Lower leg skin (tissue), 4 donors: ENCODE results near the gene A4GNT. TPM values are rescaled to one million over a fixed set of nuclear protein-coding genes. Genes with fewer than 3 reads are reported as not detected.

Source experiments
- DNase-seq, 2 donors: peaks; one replicate each; pipeline ENCODE4 v3.0.0-alpha.2; 2019; ENCODE audit warnings: low spot score in 2 of 2
- H3K4me3 ChIP-seq: fragments of 200-600 bp; sonication (generic); 2 replicates; pipeline ENCODE4 v1.5.1; 2017; ENCODE audit warnings: mild to moderate bottlenecking, low read depth; ENCODE audit not compliant: poor library complexity, severe bottlenecking
- CTCF ChIP-seq, 3 donors: fragments of 450-650 bp; IDR thresholded peaks; one replicate each; pipeline ENCODE4 v1.5.1; 2016; ENCODE audit warnings: antibody characterized with exemption in 3 of 3, mild to moderate bottlenecking in 3 of 3, moderate library complexity in 2 of 3
- POLR2A ChIP-seq, 2 donors: fragments of 450-650 bp; IDR thresholded peaks; one replicate each; pipeline ENCODE4 v1.6.1; 2016 to 2017; ENCODE audit warnings: antibody characterized with exemption in 2 of 2, mild to moderate bottlenecking in 1 of 2, moderate library complexity in 1 of 2
- WGBS, 2 donors: methylation state at CpG; one replicate each; pipeline ENCODE4 v1.1.5; 2018; 5-methylcytosine and 5-hydroxymethylcytosine counted together
- intact Hi-C: fragments of 100-400 bp; cut with DNase I; formaldehyde crosslinking; loops from one replicate; pipeline ENCODE4 v1.15.0; 2023; ENCODE audit warnings: low total_unique reads
- total RNA-seq, 4 donors: library from RNA; depleted of rRNA; stranded (reverse); fragments of >200 nt; gene quantifications; one replicate each; pipeline ENCODE4 v1.1.0, GENCODE V29; 2016

Gene A4GNT
- total RNA-seq, result not detected

DNA sequence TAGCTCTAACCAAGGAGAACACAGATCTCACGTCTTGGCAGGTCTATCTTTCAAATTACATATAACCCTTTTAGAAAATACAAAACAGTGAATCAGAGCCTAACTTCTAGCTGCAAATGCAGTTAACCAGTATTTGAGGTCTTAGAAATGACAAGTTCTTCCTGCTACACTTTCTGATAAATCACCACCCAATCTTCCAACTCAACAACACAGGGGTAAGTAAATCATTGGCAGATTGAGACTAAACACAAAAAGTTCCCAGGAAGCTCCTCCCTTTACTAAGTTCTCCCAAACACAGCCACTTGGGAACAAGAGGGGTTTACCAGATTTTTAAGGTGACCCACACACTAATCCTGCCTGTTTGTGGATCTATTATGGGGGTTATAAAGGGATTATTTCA, at the start of gene A4GNT:
TSS of gene A4GNT (minus strand) at position 152 of the 400 bp plus-strand sequence. CDS start 1,134 bp downstream, outside the sequence.
- WGBS, 2 donors, result 85 to 92% methylated on average over 1 of the region's 1 CpG
- DNase-seq, result no peak
- no peak within 1 kb of the TSS for H3K4me3 ChIP-seq
- intact Hi-C loops, result no loop called here
- TF ChIP-seq POLR2A (IDR thresholded peaks at IDR 0.05), result no peak
- no peak for TF ChIP-seq CTCF (IDR thresholded peaks at IDR 0.05)

DNA sequence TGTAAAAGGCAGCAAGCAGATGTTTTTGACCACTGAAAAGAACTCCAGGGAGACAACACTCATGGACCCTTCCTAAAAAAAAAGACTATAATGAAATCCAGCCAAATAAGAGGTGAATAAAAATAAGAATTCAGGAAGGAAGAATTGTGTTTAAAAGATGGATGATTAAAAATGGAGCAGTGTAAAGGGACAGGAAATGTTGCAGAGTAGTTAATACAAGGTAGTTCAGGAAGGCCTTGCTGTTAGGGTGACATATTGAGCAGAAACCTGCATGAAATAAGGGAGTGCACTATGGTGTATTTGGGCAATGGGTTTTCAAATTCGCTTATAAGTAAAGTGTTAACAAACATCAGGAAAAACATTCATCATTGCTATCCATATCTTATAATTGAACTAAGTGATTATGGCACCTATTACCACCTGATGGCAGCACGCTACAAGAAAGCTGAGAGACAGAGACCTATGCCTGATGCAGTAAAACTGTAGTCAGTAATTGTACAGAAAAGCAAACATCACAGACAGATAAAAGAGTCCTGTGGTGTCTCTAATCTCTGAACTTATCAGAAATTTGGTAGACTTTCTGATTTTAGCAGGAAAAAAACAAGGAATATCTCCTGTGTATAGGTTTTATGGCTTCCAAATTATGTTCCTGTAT, 48.3 kb upstream of the A4GNT start:
- H3K4me3 ChIP-seq, result no peak overlapping the region
- intact Hi-C loops, result loop anchor here (10.0 kb wide), 1 partner anchor 414 kb away; the partner anchor contains the start of gene CEP70
- 10 to 18% methylated on average over 2 of the region's 2 CpGs for WGBS, 2 donors
- DNase-seq, result no peak
- TF ChIP-seq POLR2A (IDR thresholded peaks at IDR 0.05) (no peak), CTCF (IDR thresholded peaks at IDR 0.05) (no peak)

GRCh38 chr3:138174421-138175131, 42.4 kb upstream of the A4GNT start, which contains the start of gene DBR1:
TSS of gene DBR1 (minus strand) at chr3:138174921. CDS start at chr3:138174795, 126 bp downstream.
- DNase-seq, result peak; percentile 86 to 93
- peak within 1 kb of the TSS; percentile 81 for H3K4me3 ChIP-seq
- 0 to 1% methylated on average over 37 of the region's 38 CpGs for WGBS, 2 donors
- intact Hi-C loops, result no loop called here
- TF ChIP-seq CTCF (IDR thresholded peaks at IDR 0.05) (no peak), POLR2A (IDR thresholded peaks at IDR 0.05) (no peak)

DNA sequence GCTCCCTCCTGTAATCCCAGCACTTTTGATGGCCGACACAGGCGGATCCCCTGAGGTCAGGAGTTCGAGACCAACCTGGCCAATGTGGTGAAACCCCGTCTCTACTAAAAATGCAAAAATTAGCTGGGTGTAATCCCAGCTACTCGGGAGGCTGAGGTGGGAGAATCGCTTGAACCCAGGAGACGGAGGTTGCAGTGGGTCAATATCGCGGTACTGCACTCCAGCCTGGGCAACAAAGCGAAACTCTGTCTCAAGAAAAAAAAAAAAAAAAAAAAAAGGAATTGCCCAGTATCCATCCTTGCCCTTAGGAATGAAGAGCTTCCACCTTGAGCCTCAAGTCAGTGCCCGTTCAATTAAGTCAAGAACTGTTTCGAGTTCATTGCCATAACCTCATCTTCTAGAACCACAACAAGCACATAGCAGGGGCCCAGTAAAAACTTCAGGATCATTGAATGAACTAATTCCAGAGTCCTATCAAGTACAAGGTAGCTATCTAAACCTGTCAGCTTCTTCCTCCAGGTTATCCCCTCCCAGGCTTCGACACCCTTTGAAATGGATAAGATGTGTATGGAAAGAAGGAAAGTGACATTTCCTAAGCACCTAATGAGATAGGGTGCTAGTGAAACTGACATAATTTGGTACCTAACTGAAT, 41.7 kb upstream of the A4GNT start:
- intact Hi-C loops, result no loop called here
- 52 to 55% methylated on average over 13 of the region's 13 CpGs for WGBS, 2 donors
- TF ChIP-seq POLR2A (IDR thresholded peaks at IDR 0.05) (no peak), CTCF (IDR thresholded peaks at IDR 0.05) (no peak)
- DNase-seq, result no peak
- H3K4me3 ChIP-seq, result peak overlapping the region; percentile 81

- intact Hi-C loops, result no loop called here
- no peak overlapping the region for H3K4me3 ChIP-seq
These were observed 40.4 kb upstream of the A4GNT start for GRCh38 chr3:138172625-138173024.

More at GRCh38 chr3:138172625-138173024, 40.4 kb upstream of the A4GNT start:
- DNase-seq, result no peak
- WGBS, 2 donors, result 68 to 75% methylated on average over 2 of the region's 2 CpGs
- TF ChIP-seq POLR2A (IDR thresholded peaks at IDR 0.05) (no peak), CTCF (IDR thresholded peaks at IDR 0.05) (no peak)
